EH (cell line): ENCODE data around the gene GFPT1.
"Not testable (repeated sequence)": the region's sequence is repeated elsewhere in the genome, so short reads cannot be mapped to it uniquely, and the experiment has no call there.

Experiments
- DNase-seq: peaks from one replicate; pipeline ENCODE4 v3.0.0-alpha.2; 2015; ENCODE audit warnings: low read depth

GFPT1 gene

GRCh38 chr2:69386789-69387734 lies at the start of gene GFPT1:
TSS of gene GFPT1 (minus strand) at chr2:69387227. CDS start at chr2:69387071, 156 bp downstream.
- DNase-seq = peak; percentile 95

DNA sequence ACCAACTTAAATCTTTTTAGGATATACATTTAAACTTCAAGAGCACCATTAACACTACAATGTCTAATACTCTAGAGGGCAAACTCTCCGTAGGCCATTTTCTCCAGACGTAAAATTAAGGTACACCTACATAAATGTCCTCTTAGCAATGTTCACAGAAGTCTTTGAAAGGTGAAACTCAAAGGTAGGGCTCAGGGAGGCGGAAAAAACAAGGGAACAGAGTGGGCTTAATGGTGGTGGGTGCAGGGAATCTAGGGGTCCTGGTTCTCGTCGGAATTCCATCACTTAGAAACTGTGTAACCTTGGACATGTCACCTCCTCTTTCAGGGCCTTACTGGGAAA lies 49.5 kb upstream of the GFPT1 start:
- no peak for DNase-seq

GRCh38 chr2:69434753-69435152 lies 47.7 kb upstream of the GFPT1 start:
- no peak for DNase-seq

GRCh38 chr2:69429491-69430183 lies 42.6 kb upstream of the GFPT1 start:
- DNase-seq = no peak

DNA sequence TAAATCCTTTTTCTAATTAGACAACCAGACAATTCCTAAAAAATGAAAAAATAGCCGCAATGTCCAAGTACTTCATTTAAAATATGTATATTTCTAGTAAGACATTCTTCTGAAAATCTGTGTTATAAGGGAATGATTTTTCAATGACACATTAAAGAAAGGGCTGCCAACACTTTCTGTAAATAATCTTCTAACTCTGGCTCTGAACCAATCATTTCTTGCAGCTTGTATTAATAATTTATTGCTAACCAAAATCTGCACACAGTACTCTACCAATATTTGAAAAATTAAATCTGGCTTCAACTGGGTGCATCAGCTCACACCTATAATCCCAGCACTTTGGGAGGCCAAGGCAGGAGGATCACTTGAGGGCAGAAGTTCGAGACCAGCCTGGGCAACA lies 42.0 kb upstream of the GFPT1 start:
- DNase-seq = no peak

DNA sequence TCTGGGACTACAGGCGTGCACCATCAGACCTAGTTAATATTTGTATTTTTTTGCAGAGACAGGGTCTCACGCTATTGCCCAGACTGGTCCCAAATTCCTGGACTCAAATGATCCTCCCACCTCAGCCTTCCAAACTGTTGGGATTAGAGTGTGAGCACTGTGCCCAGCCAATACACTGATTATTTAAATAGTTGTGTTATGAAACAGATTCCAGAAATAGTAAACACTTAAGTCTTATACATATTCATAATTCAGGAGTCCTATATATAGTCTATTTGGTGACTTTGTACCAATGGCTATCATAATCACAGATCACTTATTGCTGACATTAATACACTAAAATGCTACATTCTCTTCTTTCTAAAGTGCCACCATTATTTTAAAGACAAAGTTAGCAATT lies 37.4 kb upstream of the GFPT1 start:
- no peak for DNase-seq

GRCh38 chr2:69422198-69422597 lies 35.2 kb upstream of the GFPT1 start:
- DNase-seq = no peak

- not testable (repeated sequence) for DNase-seq
These were observed 32.1 kb upstream of the GFPT1 start for GRCh38 chr2:69419111-69419510.

GRCh38 chr2:69416147-69416546 lies 29.1 kb upstream of the GFPT1 start:
- no peak for DNase-seq

DNA sequence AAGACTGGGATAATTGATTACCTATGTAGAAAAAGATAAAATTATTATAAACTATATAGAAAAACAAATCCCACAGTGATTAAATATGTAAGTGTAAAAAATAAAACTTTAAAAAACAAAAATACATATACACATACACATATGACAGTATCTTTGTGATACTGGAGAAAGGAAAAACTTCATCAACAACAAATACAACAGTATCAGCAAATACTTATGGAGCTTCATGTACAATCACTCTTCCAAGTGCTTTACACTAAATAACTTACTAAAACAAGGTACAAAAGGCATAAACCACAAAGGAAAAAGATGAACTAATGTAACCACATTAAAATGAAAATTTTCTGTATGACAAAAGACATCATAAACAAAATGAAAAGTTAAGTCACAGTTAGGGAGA lies 24.1 kb upstream of the GFPT1 start:
- DNase-seq = no peak

- no peak for DNase-seq
These were observed 18.3 kb upstream of the GFPT1 start for GRCh38 chr2:69405306-69405705.

GRCh38 chr2:69400121-69400520 lies 13.1 kb upstream of the GFPT1 start:
- DNase-seq = no peak

- no peak for DNase-seq
These were observed 10.2 kb upstream of the GFPT1 start for GRCh38 chr2:69397234-69397633.

DNA sequence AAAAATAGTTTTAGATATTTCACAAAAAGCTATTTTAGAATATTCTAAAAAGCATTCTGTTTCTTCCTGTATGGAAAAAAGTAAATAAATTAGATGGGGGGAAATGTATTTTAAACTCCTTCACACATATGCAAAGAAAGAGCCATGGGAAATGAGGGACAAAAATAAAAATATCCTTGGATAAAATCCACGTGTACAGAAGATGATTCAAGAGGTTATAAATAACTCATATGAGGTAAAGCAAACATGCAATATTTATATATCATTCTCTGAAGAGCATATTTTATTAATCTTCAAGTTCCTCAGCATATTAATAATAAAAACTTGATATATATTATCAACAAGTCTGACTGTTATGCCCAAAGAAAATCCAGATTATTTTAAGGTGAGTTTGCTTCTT lies 8.8 kb upstream of the GFPT1 start:
- DNase-seq = no peak

DNA sequence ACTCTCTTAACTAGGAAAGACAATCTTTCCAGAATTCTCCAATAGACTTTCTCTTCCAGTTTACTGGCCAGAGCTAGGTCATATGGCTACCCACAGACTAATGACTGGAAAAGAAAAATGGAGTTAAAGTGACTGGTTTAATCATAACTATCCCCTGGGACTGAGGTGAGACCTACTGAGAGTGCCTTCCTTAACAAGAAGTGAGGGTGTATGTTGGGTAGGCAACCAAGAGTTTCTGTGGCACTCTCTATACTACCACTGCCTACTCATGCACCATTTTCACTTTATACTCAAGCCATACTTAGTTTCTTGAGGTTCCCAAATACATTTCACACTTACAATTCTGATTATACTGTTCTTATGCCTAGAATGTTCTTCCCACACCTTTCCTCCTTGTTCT lies 6.9 kb upstream of the GFPT1 start:
- DNase-seq = no peak

- no peak for DNase-seq
These were observed 3.4 kb upstream of the GFPT1 start for GRCh38 chr2:69390471-69390870.

GRCh38 chr2:69390001-69390400 lies 3.0 kb upstream of the GFPT1 start:
- DNase-seq = no peak

- no peak for DNase-seq
These were observed 2.2 kb upstream of the GFPT1 start for GRCh38 chr2:69389271-69389670.

DNA sequence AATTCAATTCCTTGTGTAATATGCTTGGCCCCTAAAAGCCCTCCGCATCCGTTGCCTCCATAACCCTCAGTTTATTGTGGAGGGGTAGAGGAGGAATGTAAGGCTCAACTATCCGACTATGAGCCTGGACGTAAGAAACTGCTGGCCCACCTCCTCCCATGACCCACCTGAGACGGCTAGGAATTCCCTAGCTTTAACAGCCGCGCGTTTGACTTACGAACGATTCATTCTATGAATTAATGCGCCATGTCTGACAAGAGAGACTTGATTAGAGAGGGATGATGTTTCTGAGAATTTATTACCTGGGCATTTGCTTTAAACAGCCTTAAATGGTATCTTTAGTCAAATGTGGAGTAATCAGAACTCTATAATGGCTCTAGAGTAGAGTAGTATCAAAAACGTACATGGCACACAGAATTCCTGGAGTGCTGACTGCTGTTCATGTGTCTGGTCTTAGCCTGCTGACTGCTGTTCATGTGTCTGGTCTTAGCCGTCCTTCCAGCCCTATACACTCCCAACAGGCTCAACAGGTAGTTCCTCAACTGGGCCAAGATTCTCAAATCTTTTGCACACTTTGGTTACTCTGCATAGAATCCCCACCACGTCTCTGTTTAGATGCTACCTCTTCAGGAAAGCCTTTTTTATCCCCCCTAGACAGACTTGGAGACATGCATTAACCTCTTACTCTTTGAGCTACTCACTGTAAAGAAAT lies 899 bp upstream of the GFPT1 start:
- no peak for DNase-seq

GRCh38 chr2:69386360-69386759 lies 667 bp downstream of the GFPT1 start:
- DNase-seq = no peak

DNA sequence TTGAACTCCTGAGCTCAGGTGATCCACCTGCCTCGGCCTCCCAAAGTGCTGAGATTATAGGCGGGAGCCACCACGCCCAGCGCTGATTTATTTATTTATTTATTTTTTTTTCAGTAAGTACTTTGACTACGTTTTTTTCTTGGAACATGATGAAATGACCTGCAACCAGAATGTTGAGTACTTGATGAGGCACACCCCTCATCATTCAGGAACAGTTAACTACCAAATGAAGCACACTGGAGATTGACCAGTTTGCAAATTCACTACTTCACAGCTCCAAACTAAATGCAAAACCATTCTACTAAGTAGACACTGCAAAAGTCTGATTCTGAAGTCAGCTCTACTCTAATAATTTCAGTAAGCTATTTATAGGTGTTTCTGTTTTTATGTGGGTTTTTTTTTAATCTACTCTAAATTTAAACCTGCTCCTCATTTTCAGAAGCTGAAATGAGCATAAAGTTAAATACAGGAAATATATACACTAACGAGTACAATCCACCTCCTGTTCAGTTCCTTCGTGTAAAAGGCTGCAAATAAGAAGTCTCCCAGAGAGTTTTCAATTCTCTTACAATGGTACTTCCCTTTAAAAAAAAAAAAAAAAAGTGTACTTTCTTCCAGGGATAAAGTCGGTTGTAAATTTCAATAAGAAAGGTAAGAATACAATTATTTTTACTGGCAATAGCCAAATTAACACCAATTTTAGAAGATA lies 1.4 kb downstream of the GFPT1 start:
- DNase-seq = peak; percentile 58

- DNase-seq = peak; percentile 52
These were observed 2.4 kb downstream of the GFPT1 start for GRCh38 chr2:69384618-69385081.
